ENCODE measurements around the gene DHX57.

The DHX57 gene

DNA sequence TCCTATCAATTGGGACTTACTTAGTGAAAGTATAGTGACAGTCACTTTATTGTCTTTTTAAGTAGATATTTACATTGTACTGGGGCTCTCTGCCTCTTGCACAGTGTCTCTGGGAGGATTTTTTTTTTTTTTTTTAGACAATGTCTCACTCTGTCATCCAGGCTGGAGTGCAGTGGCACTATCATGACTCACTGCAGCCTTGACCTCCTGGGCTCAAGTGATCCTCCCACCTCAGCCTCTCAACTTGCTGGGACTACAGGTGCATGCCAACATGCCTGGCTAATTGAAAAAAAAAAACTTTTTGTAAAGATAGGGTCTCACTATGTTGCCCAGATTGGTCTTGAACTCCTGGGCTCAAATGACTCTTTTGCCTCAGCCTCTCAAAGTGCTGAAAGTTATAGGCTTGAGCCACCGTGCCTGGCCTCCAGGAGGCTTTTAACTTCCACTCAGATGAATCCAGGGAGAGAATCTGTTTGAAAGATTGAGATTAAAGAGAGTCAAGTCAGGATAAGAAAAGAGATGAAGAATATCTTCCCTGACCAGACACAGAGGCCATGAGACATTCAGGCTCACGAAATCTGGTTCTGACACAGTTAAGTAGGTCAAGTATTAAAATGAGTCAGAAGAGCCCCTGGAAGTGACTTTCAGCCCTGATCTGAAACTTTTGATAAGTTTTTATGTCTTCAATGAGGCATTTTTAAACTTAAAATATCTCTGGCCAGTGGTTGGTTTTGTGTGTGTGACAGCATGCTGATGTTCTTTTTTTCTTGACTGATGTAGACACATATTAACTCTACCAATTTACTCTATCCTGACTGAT, 32.2 kb upstream of the DHX57 start:
- H3K4me2 ChIP-seq (ENCODE audit: low read length): no peak overlapping the region
- H3K9me2 ChIP-seq (replicated peaks; ENCODE audit: control insufficient read depth, low read length): no peaks in the 10 kb centered on the region
- no peak overlapping the region for H3K4me3 ChIP-seq (ENCODE audit: low read length)
- H4K20me1 ChIP-seq (ENCODE audit: control insufficient read depth, insufficient read depth, low read depth, low read length): no peaks in the 10 kb centered on the region
- H3K27ac ChIP-seq (ENCODE audit: low read depth, low read length): no peak overlapping the region
- H3K79me2 ChIP-seq (ENCODE audit: control insufficient read depth, low read length): no peaks in the 10 kb centered on the region
- TF ChIP-seq CTCF (IDR thresholded peaks at IDR 0.05; ENCODE audit: low read depth, low read length, poor library complexity, severe bottlenecking): no peak
- TF ChIP-seq EZH2phosphoT487 (IDR thresholded peaks at IDR 0.05; ENCODE audit: borderline replicate concordance, low read length): no peak
- no peaks in the 10 kb centered on the region for H3K36me3 ChIP-seq (ENCODE audit: control insufficient read depth, low read length)
- no peaks in the 10 kb centered on the region for H3K27me3 ChIP-seq (ENCODE audit: control insufficient read depth, low read length)
- no peaks in the 10 kb centered on the region for H3K4me1 ChIP-seq (ENCODE audit: control insufficient read depth, low read length)
- H3F3A ChIP-seq (ENCODE audit: control insufficient read depth, insufficient read depth): no peaks in the 10 kb centered on the region
- H3K9me3 ChIP-seq (ENCODE audit: control insufficient read depth, insufficient read depth, low read length): no peaks in the 10 kb centered on the region

DNA sequence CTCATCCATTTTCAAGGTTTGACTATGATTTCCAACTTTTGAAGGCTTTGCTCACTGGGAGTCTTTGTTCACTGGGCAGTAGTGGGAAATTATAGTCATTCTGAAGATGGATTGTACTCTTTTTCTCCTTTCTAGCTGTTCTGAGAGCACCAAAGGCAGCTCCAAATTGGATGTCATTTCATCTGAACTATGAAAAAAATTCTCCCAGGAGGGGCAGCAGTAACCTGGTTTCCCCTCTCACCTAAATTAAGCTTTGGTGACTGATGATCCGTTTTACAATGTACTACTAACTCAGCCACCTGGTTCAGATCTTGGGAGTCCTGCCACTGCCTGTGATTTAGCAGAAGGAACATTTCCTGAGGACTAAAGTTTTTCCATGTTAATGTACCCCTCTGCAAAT, 31.5 kb upstream of the DHX57 start:
- H3K27me3 ChIP-seq (ENCODE audit: control insufficient read depth, low read length): no peaks in the 10 kb centered on the region
- no peaks in the 10 kb centered on the region for H3K36me3 ChIP-seq (ENCODE audit: control insufficient read depth, low read length)
- no peaks in the 10 kb centered on the region for H3F3A ChIP-seq (ENCODE audit: control insufficient read depth, insufficient read depth)
- H3K4me3 ChIP-seq (ENCODE audit: low read length): no peak overlapping the region
- H3K79me2 ChIP-seq (ENCODE audit: control insufficient read depth, low read length): no peaks in the 10 kb centered on the region
- H3K9me3 ChIP-seq (ENCODE audit: control insufficient read depth, insufficient read depth, low read length): no peaks in the 10 kb centered on the region
- no peaks in the 10 kb centered on the region for H3K9me2 ChIP-seq (replicated peaks; ENCODE audit: control insufficient read depth, low read length)
- H4K20me1 ChIP-seq (ENCODE audit: control insufficient read depth, insufficient read depth, low read depth, low read length): no peaks in the 10 kb centered on the region
- H3K4me2 ChIP-seq (ENCODE audit: low read length): no peak overlapping the region
- H3K27ac ChIP-seq (ENCODE audit: low read depth, low read length): no peak overlapping the region
- no peaks in the 10 kb centered on the region for H3K4me1 ChIP-seq (ENCODE audit: control insufficient read depth, low read length)
- TF ChIP-seq EZH2phosphoT487 (IDR thresholded peaks at IDR 0.05; ENCODE audit: borderline replicate concordance, low read length) (no peak), CTCF (IDR thresholded peaks at IDR 0.05; ENCODE audit: low read depth, low read length, poor library complexity, severe bottlenecking) (no peak)

DNA sequence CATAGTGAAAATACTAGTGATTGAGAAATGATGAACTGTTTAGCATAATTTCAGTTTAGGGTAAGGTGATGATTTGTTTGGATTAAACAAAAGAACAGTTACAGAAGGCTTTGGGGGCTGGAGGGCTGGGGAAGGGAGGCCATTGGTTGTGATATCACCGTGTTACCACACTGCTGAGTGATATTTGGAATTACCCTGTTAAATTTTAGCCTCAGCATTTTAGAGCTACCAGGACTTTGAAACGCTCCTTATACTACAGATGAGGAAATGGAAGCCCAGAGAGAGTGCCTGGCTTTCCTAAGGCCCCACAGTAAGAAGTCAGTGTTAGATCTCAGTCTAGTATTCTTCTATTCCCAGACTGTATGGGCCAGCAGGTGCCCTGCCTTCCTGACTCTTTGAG, 29.5 kb upstream of the DHX57 start:
- H4K20me1 ChIP-seq (ENCODE audit: control insufficient read depth, insufficient read depth, low read depth, low read length): no peaks in the 10 kb centered on the region
- H3K27me3 ChIP-seq (ENCODE audit: control insufficient read depth, low read length): no peaks in the 10 kb centered on the region
- no peaks in the 10 kb centered on the region for H3K36me3 ChIP-seq (ENCODE audit: control insufficient read depth, low read length)
- no peak overlapping the region for H3K4me3 ChIP-seq (ENCODE audit: low read length)
- H3K79me2 ChIP-seq (ENCODE audit: control insufficient read depth, low read length): no peaks in the 10 kb centered on the region
- no peak overlapping the region for H3K4me2 ChIP-seq (ENCODE audit: low read length)
- no peaks in the 10 kb centered on the region for H3K4me1 ChIP-seq (ENCODE audit: control insufficient read depth, low read length)
- no peak overlapping the region for H3K27ac ChIP-seq (ENCODE audit: low read depth, low read length)
- TF ChIP-seq CTCF (IDR thresholded peaks at IDR 0.05; ENCODE audit: low read depth, low read length, poor library complexity, severe bottlenecking) (no peak), EZH2phosphoT487 (IDR thresholded peaks at IDR 0.05; ENCODE audit: borderline replicate concordance, low read length) (no peak)
- no peaks in the 10 kb centered on the region for H3K9me2 ChIP-seq (replicated peaks; ENCODE audit: control insufficient read depth, low read length)
- H3K9me3 ChIP-seq (ENCODE audit: control insufficient read depth, insufficient read depth, low read length): no peaks in the 10 kb centered on the region
- H3F3A ChIP-seq (ENCODE audit: control insufficient read depth, insufficient read depth): no peaks in the 10 kb centered on the region
